Bronchial epithelial cell (primary cell): ENCODE results near the gene SMDT1. TPM values are rescaled to one million over a fixed set of nuclear protein-coding genes. Genes with fewer than 3 reads are reported as not detected.
"Not testable (repeated sequence)": the region's sequence is repeated elsewhere in the genome, so short reads cannot be mapped to it uniquely, and the experiment has no call there.

Experiments
- DNase-seq: peaks from one replicate; pipeline ENCODE4 v3.0.0-alpha.2; 2010; ENCODE audit warnings: low read depth
- FAIRE-seq: peaks from 2 replicates; lab custom pipeline; 2011; peaks lifted over from hg19 to GRCh38; lab: Jason Lieb, UNC
- H3K27me3 ChIP-seq: 2 replicates; pipeline ENCODE4 v1.5.1; 2011; ENCODE audit warnings: low read length; ENCODE audit not compliant: control insufficient read depth, insufficient read depth
- H3K36me3 ChIP-seq: 2 replicates; pipeline ENCODE4 v1.5.1; 2011; ENCODE audit warnings: low read length; ENCODE audit not compliant: control insufficient read depth, insufficient read depth
- H3K4me3 ChIP-seq: 2 replicates; pipeline ENCODE4 v1.5.1; 2011; ENCODE audit warnings: mild to moderate bottlenecking, low read depth, low read length, control low read depth
- CTCF ChIP-seq: IDR thresholded peaks from 2 replicates; pipeline ENCODE4 v1.5.1; 2011; ENCODE audit warnings: mild to moderate bottlenecking, moderate library complexity, low read length, control low read depth, inconsistent platforms; ENCODE audit not compliant: insufficient read depth, severe bottlenecking
- total RNA-seq: library from RNA; depleted of rRNA; stranded (reverse); fragments of >200 nt; gene quantifications from 2 replicates; pipeline ENCODE4 v1.2.1, GENCODE V29; 2014

The SMDT1 gene
- total RNA-seq, 1 donor from 2014 or later: 5.5 TPM

DNA sequence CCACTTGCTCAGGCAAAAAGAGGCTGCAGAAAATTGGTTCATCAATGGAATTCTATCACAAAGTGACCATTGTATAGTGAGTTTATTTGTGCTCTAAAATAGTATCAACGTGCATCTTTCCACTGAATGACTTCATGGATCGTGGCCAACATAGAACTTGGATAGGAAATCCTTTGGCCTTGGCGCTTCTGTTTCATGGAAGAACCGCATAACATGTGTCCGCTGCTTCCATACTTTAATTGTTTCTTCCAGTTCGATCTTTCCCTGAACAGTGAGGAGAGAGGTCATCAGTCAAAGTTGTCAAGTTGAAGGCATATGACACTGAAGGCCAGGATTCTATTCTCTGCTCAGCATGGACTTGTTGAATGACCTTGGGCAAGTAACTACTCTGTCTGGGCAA is 6.6 kb downstream of the SMDT1 start:
- FAIRE-seq: no peak
- Histone ChIP-seq H3K36me3 (peaks cover 8% of the 10 kb centered on the region), H3K27me3 (no peaks in the 10 kb centered on the region), H3K4me3 (no peak overlapping the region)
- TF ChIP-seq CTCF: no peak
- no peak for DNase-seq

- TF ChIP-seq CTCF: peak; percentile 98
- Histone ChIP-seq H3K4me3 (peak within 1 kb of the TSS; percentile 86), H3K36me3 (peaks cover 3% of the 10 kb centered on the region), H3K27me3 (no peaks in the 10 kb centered on the region)
- peak; percentile 82 for FAIRE-seq
- DNase-seq: peak; percentile 97
Observed at GRCh38 chr22:42090596-42091454, 11.3 kb downstream of the SMDT1 start, which contains the start of gene NDUFA6. TSS of gene NDUFA6 (minus strand) at chr22:42090772. CDS start at chr22:42090744, 28 bp downstream.

DNA sequence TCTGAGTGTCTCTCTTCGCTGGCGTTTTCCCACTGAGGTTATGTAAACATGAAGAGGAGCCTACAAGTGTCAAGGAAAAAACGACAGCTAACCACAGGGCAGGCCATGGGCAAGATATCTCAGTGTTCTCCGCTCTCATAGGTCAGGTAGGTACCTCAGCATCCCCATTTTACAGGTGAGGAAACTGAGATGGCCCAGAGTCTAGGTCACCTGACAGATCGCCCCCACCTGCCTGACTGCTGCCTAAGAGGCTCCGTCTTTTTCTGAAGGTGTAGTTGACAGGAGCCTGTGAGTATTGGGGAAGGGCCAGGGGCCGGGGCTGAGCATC is 11.9 kb downstream of the SMDT1 start:
- peaks cover 3% of the 10 kb centered on the region for H3K36me3 ChIP-seq
- no peaks in the 10 kb centered on the region for H3K27me3 ChIP-seq
- DNase-seq (no peak), FAIRE-seq (no peak)
- H3K4me3 ChIP-seq: peak overlapping the region; percentile 52
- no peak for TF ChIP-seq CTCF

DNA sequence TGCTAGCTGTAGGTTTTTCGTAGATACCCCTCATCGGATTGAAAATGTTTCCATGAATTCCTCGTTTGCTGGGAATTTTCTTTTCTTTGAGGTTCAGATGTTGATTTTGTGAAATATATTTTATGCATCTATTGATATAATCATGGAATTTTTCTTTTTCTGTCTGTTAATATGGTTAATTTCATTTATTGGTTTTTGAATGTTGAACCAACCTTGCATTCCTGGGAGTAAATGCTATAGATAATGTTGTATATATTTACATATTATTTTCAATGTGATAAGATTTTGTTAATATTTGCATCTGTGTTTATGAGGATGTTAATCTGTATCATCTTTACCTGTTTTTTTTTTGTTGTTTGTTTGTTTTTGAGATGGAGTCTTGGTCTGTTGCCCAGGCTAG is 21.7 kb downstream of the SMDT1 start:
- no peak for TF ChIP-seq CTCF
- no peaks in the 10 kb centered on the region for H3K36me3 ChIP-seq
- H3K27me3 ChIP-seq: no peaks in the 10 kb centered on the region
- FAIRE-seq (no peak), DNase-seq (no peak)
- H3K4me3 ChIP-seq: no peak overlapping the region

DNA sequence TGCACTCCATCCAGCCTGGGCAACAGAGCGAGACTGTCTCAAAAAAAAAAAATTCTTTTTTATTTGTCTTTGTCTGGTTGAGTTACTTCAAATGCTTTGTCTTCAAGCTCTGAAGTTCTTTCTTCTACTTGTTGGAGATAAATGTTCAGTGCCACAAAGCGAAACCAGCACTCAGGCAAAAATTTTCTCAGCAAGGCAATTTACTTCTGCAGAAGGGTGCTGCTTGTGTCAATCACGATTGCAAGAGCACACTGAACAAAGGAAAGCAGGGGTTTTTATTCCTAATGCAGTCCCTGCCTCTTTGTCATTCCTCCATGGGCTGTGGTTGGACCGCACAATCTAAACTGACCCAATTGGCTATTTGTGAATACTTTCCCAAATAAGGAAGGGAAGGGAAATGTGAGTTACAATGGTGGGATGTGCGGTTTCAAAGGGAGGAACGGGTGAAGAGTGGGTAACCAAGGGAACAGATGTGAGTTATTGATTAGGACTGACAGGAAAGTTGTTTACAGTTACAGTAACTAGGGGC is 24.9 kb downstream of the SMDT1 start:
- not testable (repeated sequence) for DNase-seq, H3K36me3 ChIP-seq, FAIRE-seq, H3K27me3 ChIP-seq, H3K4me3 ChIP-seq

GRCh38 chr22:42108848-42109247 is 29.3 kb downstream of the SMDT1 start:
- DNase-seq: no peak
- FAIRE-seq: no peak
- TF ChIP-seq CTCF: no peak
- Histone ChIP-seq H3K4me3 (no peak overlapping the region), H3K27me3 (no peaks in the 10 kb centered on the region), H3K36me3 (no peaks in the 10 kb centered on the region)
